ENCODE measurements around the gene BFSP2. TPM values are rescaled to one million over a fixed set of nuclear protein-coding genes. Genes with fewer than 3 reads are reported as not detected.
A peak's percentile ranks its signal among the peaks of the same experiment; 100 is the strongest.

Gene BFSP2
- total RNA-seq, 1 donor from 2014 or later, result 2.1 TPM

DNA sequence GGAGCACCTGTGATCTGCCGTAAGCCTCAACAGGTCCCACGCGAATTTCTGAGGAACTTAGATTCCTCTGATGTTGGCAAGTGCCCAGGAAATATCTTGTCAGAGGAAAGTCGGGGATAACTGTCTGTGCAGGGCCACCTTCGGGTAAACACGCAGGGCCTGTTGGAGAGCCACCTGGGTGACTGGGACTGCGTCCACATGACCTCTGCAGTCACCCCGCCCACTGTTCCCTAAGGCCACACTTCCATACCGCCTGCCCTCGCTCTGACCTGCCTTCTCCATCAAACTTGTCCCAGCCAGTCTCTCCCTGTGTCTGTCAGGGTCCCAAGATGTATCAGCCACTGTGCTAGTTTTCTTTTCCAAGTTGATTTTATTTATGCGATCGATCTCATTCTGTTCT is 28.7 kb downstream of the BFSP2 start:
- H3K9me3 ChIP-seq (ENCODE audit: control insufficient read depth in 3 of 3, low read length in 3 of 3), result no peaks in the 10 kb centered on the region
- H3K36me3 ChIP-seq (ENCODE audit: control insufficient read depth in 3 of 3, insufficient read depth in 3 of 3, low read length in 3 of 3), result no peaks in the 10 kb centered on the region
- peaks cover 0 to 6% (median 0%) of the 10 kb centered on the region in 3 donors for H3K27me3 ChIP-seq (ENCODE audit: control insufficient read depth in 3 of 3, insufficient read depth in 3 of 3, low read length in 3 of 3)
- H3K27ac ChIP-seq (ENCODE audit: low read depth, low read length), result no peak overlapping the region
- peaks cover 0 to 2% (median 0%) of the 10 kb centered on the region in 3 donors for H3K4me1 ChIP-seq (ENCODE audit: control insufficient read depth in 3 of 3, insufficient read depth in 3 of 3, low read length in 3 of 3)
- H3K4me3 ChIP-seq (ENCODE audit: low read length in 3 of 3), result no peak overlapping the region
- H3K9ac ChIP-seq (ENCODE audit: low read depth in 1 of 3, low read length in 3 of 3), result no peak overlapping the region

DNA sequence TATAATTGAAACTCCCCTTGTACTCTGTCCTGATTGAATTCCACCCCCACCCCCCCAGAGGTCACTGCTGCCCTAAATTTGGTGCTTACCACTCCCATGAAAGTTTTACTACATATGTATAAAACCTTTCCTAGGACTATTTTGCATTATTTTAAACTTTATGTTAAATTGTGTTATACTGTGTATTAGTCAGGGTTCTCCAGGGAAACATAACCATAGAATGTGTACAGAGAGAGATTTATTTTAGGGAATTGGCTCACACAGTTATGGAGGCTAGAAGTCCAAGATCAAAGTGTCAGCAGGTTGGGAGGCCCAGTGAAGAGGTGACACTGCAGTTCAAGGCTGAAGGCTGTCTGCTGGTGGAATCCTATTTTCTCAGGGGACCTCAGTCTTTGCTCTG is 29.2 kb downstream of the BFSP2 start:
- Histone ChIP-seq H3K4me1 (ENCODE audit: control insufficient read depth in 3 of 3, insufficient read depth in 3 of 3, low read length in 3 of 3) (no peaks in the 10 kb centered on the region), H3K27ac (ENCODE audit: low read depth, low read length) (no peak overlapping the region), H3K9me3 (ENCODE audit: control insufficient read depth in 3 of 3, low read length in 3 of 3) (no peaks in the 10 kb centered on the region), H3K36me3 (ENCODE audit: control insufficient read depth in 3 of 3, insufficient read depth in 3 of 3, low read length in 3 of 3) (no peaks in the 10 kb centered on the region), H3K4me3 (ENCODE audit: low read length in 3 of 3) (no peak overlapping the region), H3K27me3 (ENCODE audit: control insufficient read depth in 3 of 3, insufficient read depth in 3 of 3, low read length in 3 of 3) (peaks cover 0 to 6% (median 0%) of the 10 kb centered on the region in 3 donors), H3K9ac (ENCODE audit: low read depth in 1 of 3, low read length in 3 of 3) (no peak overlapping the region)

DNA sequence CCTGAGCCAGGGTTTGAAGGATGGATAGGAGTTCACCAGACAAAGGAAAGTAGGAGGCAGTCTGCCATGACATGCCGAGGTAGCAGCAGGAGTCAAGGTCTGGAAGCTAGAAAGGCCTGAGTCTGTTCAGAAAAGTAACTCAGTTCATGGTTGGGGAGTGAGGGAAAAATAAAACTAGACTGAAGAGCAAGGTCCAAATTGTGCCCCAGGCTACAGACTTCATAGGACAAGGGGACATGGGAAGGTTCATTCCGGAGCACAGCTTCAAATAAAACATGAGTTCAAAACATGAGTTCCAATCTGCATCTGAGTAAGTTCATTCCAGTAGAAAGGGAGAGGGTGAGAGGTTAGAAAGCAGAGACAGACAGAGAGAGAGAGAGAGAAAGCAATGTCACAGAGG is 39.7 kb downstream of the BFSP2 start:
- Histone ChIP-seq H3K4me3 (ENCODE audit: low read length in 3 of 3) (no peak overlapping the region), H3K9ac (ENCODE audit: low read depth in 1 of 3, low read length in 3 of 3) (no peak overlapping the region), H3K36me3 (ENCODE audit: control insufficient read depth in 3 of 3, insufficient read depth in 3 of 3, low read length in 3 of 3) (no peaks in the 10 kb centered on the region), H3K9me3 (ENCODE audit: control insufficient read depth in 3 of 3, low read length in 3 of 3) (no peaks in the 10 kb centered on the region), H3K27me3 (ENCODE audit: control insufficient read depth in 3 of 3, insufficient read depth in 3 of 3, low read length in 3 of 3) (no peaks in the 10 kb centered on the region), H3K4me1 (ENCODE audit: control insufficient read depth in 3 of 3, insufficient read depth in 3 of 3, low read length in 3 of 3) (peaks cover 4 to 14% (median 9%) of the 10 kb centered on the region in 3 donors), H3K27ac (ENCODE audit: low read depth, low read length) (peak overlapping the region; percentile 86)

DNA sequence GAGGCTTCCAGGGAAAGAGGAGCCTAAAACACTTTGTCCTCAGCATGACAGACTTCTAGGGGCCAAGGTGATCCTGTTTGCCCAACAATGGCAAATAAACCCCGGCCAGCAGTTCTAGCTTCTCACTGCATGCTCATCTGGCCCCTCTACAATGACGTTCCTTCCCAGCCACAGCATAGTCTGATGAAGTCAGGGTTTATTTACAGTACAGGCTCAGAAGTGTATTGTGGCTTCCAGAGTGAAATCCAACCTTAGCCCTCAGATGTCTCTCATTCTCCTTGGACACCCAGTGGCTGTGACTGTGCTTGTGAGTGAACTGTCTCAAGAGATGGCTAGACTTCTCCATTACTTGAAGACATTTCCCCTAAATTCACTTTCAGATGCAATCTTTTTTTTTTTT is 40.8 kb downstream of the BFSP2 start:
- H3K4me1 ChIP-seq (ENCODE audit: control insufficient read depth in 3 of 3, insufficient read depth in 3 of 3, low read length in 3 of 3), result peaks cover 4 to 14% (median 9%) of the 10 kb centered on the region in 3 donors
- H3K9me3 ChIP-seq (ENCODE audit: control insufficient read depth in 3 of 3, low read length in 3 of 3), result no peaks in the 10 kb centered on the region
- H3K27ac ChIP-seq (ENCODE audit: low read depth, low read length), result peak overlapping the region; percentile 86
- no peaks in the 10 kb centered on the region for H3K27me3 ChIP-seq (ENCODE audit: control insufficient read depth in 3 of 3, insufficient read depth in 3 of 3, low read length in 3 of 3)
- no peak overlapping the region for H3K9ac ChIP-seq (ENCODE audit: low read depth in 1 of 3, low read length in 3 of 3)
- H3K4me3 ChIP-seq (ENCODE audit: low read length in 3 of 3), result no peak overlapping the region
- H3K36me3 ChIP-seq (ENCODE audit: control insufficient read depth in 3 of 3, insufficient read depth in 3 of 3, low read length in 3 of 3), result no peaks in the 10 kb centered on the region

DNA sequence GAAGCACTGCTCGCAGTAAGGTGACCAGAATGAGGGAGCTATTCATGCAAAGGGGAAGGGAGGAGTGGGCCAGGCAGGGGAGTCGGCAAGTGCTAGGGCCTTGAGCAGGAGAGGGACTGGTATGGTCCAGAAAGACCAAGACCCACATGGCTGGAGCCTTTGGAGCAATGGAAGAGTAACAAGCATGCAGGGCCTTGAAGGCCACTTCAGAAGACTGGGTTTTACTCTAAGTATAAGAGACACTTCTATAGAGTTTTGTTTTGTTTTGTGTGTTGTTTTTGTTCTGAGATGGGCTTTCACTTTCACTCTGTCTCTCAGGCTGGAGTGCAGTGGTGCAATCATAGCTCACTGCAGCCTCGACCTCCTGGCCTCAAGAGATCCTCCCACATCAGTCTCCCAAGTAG is 42.0 kb downstream of the BFSP2 start:
- no peak overlapping the region for H3K4me3 ChIP-seq (ENCODE audit: low read length in 3 of 3)
- peaks cover 4 to 14% (median 9%) of the 10 kb centered on the region in 3 donors for H3K4me1 ChIP-seq (ENCODE audit: control insufficient read depth in 3 of 3, insufficient read depth in 3 of 3, low read length in 3 of 3)
- no peak overlapping the region for H3K27ac ChIP-seq (ENCODE audit: low read depth, low read length)

DNA sequence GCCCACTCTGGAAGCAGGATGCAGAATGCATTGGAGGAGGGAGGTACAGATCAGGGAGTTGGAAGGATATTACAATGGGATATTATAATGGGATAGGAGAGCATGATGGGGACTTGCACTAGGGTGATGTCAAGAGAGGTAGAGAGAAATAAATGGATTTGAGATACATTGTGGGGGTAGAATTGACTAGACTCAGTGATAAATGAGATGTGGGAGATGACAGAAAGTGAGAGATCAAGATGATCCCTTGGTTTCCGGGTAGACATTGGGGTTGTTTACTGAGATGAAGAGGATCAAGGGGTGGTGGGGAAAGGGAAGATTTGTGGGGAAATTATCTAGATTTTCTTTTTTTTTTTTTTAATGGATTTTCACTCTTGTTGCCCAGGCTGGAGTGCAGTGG is 42.7 kb downstream of the BFSP2 start:
- H3K27ac ChIP-seq (ENCODE audit: low read depth, low read length), result no peak overlapping the region
- H3K4me1 ChIP-seq (ENCODE audit: control insufficient read depth in 3 of 3, insufficient read depth in 3 of 3, low read length in 3 of 3), result peaks cover 4 to 14% (median 9%) of the 10 kb centered on the region in 3 donors
- no peaks in the 10 kb centered on the region for H3K9me3 ChIP-seq (ENCODE audit: control insufficient read depth in 3 of 3, low read length in 3 of 3)
- H3K4me3 ChIP-seq (ENCODE audit: low read length in 3 of 3), result no peak overlapping the region
- H3K36me3 ChIP-seq (ENCODE audit: control insufficient read depth in 3 of 3, insufficient read depth in 3 of 3, low read length in 3 of 3), result no peaks in the 10 kb centered on the region
- no peak overlapping the region for H3K9ac ChIP-seq (ENCODE audit: low read depth in 1 of 3, low read length in 3 of 3)
- H3K27me3 ChIP-seq (ENCODE audit: control insufficient read depth in 3 of 3, insufficient read depth in 3 of 3, low read length in 3 of 3), result no peaks in the 10 kb centered on the region

More for the DNA sequence above, 42.0 kb downstream of the BFSP2 start:
- H3K9me3 ChIP-seq (ENCODE audit: control insufficient read depth in 3 of 3, low read length in 3 of 3), result no peaks in the 10 kb centered on the region
- H3K27me3 ChIP-seq (ENCODE audit: control insufficient read depth in 3 of 3, insufficient read depth in 3 of 3, low read length in 3 of 3), result no peaks in the 10 kb centered on the region
- no peak overlapping the region for H3K9ac ChIP-seq (ENCODE audit: low read depth in 1 of 3, low read length in 3 of 3)
- no peaks in the 10 kb centered on the region for H3K36me3 ChIP-seq (ENCODE audit: control insufficient read depth in 3 of 3, insufficient read depth in 3 of 3, low read length in 3 of 3)

DNA sequence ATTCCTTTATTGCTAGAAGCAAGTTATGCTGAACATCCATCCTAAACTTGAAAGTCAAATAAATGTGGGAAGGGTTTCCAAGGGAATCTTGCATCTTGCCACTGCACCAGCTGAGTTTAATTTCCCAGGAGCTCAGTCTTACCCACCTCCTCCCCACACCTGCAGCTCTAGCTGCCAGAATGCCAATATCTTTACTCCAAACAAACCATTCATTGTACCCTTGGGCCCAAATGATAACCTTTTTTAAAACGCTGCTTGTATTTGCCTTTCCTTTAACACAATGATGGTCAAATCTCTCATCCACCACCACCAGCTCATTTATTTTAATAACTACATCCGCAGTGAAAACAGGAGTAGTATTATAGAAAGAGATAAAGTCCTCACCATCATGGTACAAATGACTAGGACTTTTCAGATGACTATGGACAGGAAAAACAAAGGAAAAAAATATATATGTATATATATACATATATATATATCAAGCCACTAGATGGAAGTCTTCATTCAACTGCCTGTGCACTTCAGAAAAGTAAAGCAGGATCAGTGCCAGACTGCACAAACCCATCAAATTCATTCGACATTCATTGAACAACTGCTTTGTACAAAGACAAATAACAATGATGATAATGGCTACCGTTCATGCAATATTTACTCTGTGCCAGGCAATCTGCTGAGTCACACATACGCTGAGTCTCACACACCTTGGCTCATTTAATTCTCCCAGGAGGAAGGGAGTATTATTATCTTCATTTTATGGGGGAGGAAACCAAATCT is 44.0 kb downstream of the BFSP2 start:
- Histone ChIP-seq H3K27me3 (ENCODE audit: control insufficient read depth in 3 of 3, insufficient read depth in 3 of 3, low read length in 3 of 3) (no peaks in the 10 kb centered on the region), H3K9me3 (ENCODE audit: control insufficient read depth in 3 of 3, low read length in 3 of 3) (no peaks in the 10 kb centered on the region), H3K4me1 (ENCODE audit: control insufficient read depth in 3 of 3, insufficient read depth in 3 of 3, low read length in 3 of 3) (peaks cover 11 to 19% (median 18%) of the 10 kb centered on the region in 3 donors), H3K4me3 (ENCODE audit: low read length in 3 of 3) (no peak overlapping the region), H3K9ac (ENCODE audit: low read depth in 1 of 3, low read length in 3 of 3) (no peak overlapping the region), H3K36me3 (ENCODE audit: control insufficient read depth in 3 of 3, insufficient read depth in 3 of 3, low read length in 3 of 3) (no peaks in the 10 kb centered on the region), H3K27ac (ENCODE audit: low read depth, low read length) (no peak overlapping the region)

DNA sequence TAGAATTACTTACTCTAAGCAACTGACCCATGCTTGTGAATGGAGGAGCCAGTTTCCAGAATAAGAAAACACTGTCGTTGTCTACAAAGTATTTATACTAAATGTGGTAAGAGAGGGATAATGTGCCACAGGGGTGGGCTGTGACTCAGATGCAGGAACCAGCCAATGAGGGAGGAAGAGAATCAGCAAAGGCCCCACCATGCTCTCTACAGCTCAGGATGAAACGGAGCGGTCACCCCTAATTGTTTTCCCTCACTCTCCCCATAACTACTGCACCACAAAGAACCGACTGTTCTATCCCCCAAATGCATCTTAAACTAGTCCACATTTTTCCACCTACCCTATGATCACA is 44.5 kb downstream of the BFSP2 start:
- no peaks in the 10 kb centered on the region for H3K36me3 ChIP-seq (ENCODE audit: control insufficient read depth in 3 of 3, insufficient read depth in 3 of 3, low read length in 3 of 3)
- no peak overlapping the region for H3K27ac ChIP-seq (ENCODE audit: low read depth, low read length)
- H3K4me1 ChIP-seq (ENCODE audit: control insufficient read depth in 3 of 3, insufficient read depth in 3 of 3, low read length in 3 of 3), result peaks cover 11 to 21% (median 18%) of the 10 kb centered on the region in 3 donors
- no peak overlapping the region for H3K9ac ChIP-seq (ENCODE audit: low read depth in 1 of 3, low read length in 3 of 3)
- no peaks in the 10 kb centered on the region for H3K9me3 ChIP-seq (ENCODE audit: control insufficient read depth in 3 of 3, low read length in 3 of 3)
- H3K27me3 ChIP-seq (ENCODE audit: control insufficient read depth in 3 of 3, insufficient read depth in 3 of 3, low read length in 3 of 3), result no peaks in the 10 kb centered on the region
- H3K4me3 ChIP-seq (ENCODE audit: low read length in 3 of 3), result no peak overlapping the region

DNA sequence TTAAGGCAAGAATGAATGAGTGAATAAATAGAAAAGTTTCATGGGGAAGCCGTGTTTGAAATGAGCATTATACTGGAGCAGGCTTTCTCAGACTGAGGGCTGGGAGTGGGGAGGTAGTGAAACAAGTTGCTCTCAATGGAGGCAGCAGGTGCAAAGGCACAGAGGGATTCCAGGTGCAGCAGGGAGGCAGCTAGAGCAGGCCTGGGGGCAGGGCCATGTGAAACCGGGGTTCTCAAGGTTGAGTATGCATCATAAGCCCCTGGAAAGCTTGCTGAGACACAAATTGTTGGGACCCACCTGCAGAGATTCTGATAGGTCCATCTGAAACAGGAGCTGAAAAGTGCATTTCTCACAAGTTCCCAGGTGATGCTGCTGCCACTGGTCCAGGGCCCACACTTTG is 45.3 kb downstream of the BFSP2 start:
- no peak overlapping the region for H3K27ac ChIP-seq (ENCODE audit: low read depth, low read length)
- no peaks in the 10 kb centered on the region for H3K27me3 ChIP-seq (ENCODE audit: control insufficient read depth in 3 of 3, insufficient read depth in 3 of 3, low read length in 3 of 3)
- peaks cover 11 to 20% (median 18%) of the 10 kb centered on the region in 3 donors for H3K4me1 ChIP-seq (ENCODE audit: control insufficient read depth in 3 of 3, insufficient read depth in 3 of 3, low read length in 3 of 3)
- H3K9ac ChIP-seq (ENCODE audit: low read depth in 1 of 3, low read length in 3 of 3), result no peak overlapping the region
- no peaks in the 10 kb centered on the region for H3K9me3 ChIP-seq (ENCODE audit: control insufficient read depth in 3 of 3, low read length in 3 of 3)
- H3K4me3 ChIP-seq (ENCODE audit: low read length in 3 of 3), result no peak overlapping the region
- no peaks in the 10 kb centered on the region for H3K36me3 ChIP-seq (ENCODE audit: control insufficient read depth in 3 of 3, insufficient read depth in 3 of 3, low read length in 3 of 3)

DNA sequence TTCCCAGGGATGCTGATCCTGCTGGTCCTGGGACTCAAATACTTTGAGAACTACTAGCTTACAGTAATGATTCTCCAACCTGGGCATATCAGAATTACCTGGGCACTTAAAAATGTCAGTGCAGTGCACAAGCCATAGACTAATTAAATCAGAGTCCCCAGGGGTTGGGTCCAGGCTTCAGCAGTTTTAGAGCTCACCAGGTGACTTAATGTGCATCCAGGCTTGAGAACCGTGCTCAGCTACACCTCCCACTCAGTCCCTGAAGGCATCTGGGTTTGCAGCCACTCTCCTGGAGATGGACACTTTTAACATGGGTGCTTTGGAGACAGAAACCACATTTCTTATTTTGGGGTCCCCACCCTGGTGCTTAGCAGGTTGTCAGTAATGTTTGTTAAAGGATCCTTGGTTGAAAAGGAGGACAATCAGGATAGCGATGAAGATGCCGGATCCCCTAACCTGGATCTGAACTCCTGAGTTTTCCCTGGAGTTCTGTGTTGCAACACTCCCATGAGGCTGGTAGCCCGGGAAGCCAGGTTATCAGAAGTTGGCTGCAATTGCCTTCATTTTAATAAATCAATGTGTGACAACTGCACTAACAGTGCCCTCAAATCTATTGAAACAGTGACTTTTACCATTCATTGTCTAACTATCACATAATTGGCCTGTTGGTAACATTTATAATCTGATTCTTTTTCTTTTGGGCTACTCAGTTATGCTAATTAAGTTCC is 48.1 kb downstream of the BFSP2 start:
- Histone ChIP-seq H3K4me3 (ENCODE audit: low read length in 3 of 3) (no peak overlapping the region), H3K4me1 (ENCODE audit: control insufficient read depth in 3 of 3, insufficient read depth in 3 of 3, low read length in 3 of 3) (peaks cover 7 to 9% (median 7%) of the 10 kb centered on the region in 3 donors), H3K27me3 (ENCODE audit: control insufficient read depth in 3 of 3, insufficient read depth in 3 of 3, low read length in 3 of 3) (no peaks in the 10 kb centered on the region), H3K27ac (ENCODE audit: low read depth, low read length) (no peak overlapping the region), H3K9me3 (ENCODE audit: control insufficient read depth in 3 of 3, low read length in 3 of 3) (no peaks in the 10 kb centered on the region), H3K9ac (ENCODE audit: low read depth in 1 of 3, low read length in 3 of 3) (no peak overlapping the region), H3K36me3 (ENCODE audit: control insufficient read depth in 3 of 3, insufficient read depth in 3 of 3, low read length in 3 of 3) (no peaks in the 10 kb centered on the region)

All from skeletal muscle tissue (tissue), 4 donors.